ENCODE results near the gene CHST12.

CHST12 gene

DNA sequence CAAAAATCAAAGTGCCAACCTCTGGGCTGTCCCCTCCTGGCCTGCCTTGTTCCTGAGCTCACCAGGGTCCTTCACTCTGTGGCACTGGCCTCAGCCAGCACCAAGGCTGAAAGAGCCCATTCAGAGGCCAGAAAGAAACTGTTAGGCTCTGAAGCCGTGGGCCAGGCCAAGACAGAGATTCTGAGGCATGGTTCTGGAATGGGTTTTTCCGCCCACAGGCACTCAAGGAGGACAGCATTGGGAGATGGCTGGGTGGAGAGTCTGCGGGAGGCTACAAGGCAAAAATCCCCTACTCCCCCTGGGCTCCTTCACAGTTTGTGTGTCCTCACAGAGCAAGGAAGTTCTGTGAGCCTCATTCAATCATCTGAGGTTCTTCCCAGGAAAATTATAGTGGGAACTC is 41.1 kb downstream of the CHST12 start:
- no peak for TF ChIP-seq CTCF (IDR thresholded peaks at IDR 0.05; ENCODE audit: low read length, missing control alignments)
- H3K4me3 ChIP-seq (replicated peaks; ENCODE audit: low read depth, low read length) = no peak overlapping the region
- DNase-seq (ENCODE audit: low read depth) = peak; percentile 55

DNA sequence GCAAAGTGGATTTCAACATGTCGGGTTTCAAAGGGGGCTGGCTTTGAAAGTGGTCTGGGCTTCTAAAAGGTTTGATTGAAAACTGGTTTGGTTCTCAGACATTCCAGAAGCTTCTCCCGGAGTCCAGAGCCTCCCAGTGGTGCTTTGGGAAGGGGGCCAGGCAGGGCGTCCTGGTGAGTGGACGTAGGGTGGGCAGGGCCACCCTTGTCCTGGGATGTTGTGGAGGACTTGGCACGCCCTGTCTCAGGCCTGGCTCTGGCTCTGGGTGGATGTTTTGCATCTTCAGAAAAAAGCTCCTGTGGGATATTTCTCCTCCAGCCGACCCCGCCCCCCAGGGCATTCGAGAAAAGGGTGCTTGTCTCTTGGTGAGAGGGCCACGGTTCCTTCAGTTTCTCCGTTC is 41.6 kb downstream of the CHST12 start:
- DNase-seq (ENCODE audit: low read depth) = no peak
- no peak for TF ChIP-seq CTCF (IDR thresholded peaks at IDR 0.05; ENCODE audit: low read length, missing control alignments)
- no peak overlapping the region for H3K4me3 ChIP-seq (replicated peaks; ENCODE audit: low read depth, low read length)

DNA sequence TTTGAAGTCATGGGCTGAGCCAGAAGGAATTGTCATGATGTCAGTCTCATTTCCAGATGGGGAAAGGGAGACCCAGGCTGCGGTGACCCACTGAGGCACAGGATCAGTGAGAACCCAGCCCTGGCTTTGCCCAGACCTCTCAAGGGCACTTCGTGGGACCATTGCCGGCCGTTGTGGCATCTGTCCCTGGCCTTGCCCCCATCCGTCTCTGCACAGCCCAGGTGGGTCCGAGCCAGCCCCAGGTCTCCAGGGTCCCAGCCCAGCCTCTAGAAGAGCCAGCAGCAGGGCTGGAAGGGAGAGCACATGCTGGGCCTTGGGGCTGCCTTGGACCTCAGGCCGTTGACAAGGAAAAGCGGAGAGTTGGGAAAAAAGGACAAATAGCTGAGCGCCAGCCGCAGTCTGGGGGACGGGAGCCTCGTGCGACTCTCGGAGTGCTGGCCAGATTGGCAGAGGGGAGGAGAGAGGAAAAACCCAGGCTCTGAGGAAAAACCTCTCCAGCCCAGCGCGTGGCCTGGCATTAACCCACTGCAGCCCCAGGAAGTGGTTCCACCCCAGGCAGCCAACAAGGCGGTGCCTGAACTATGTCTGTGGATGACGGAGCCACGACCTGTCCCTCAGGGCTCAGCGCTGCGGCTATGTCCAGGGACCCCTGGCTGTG is 42.6 kb downstream of the CHST12 start:
- no peak overlapping the region for H3K4me3 ChIP-seq (replicated peaks; ENCODE audit: low read depth, low read length)
- no peak for DNase-seq (ENCODE audit: low read depth)
- no peak for TF ChIP-seq CTCF (IDR thresholded peaks at IDR 0.05; ENCODE audit: low read length, missing control alignments)

GRCh38 chr7:2446676-2447075 is 43.3 kb downstream of the CHST12 start:
- H3K4me3 ChIP-seq (replicated peaks; ENCODE audit: low read depth, low read length) = no peak overlapping the region
- DNase-seq (ENCODE audit: low read depth) = no peak
- no peak for TF ChIP-seq CTCF (IDR thresholded peaks at IDR 0.05; ENCODE audit: low read length, missing control alignments)

- TF ChIP-seq CTCF (IDR thresholded peaks at IDR 0.05; ENCODE audit: low read length, missing control alignments) = no peak
- DNase-seq (ENCODE audit: low read depth) = no peak
- H3K4me3 ChIP-seq (replicated peaks; ENCODE audit: low read depth, low read length) = no peak overlapping the region
Observed at GRCh38 chr7:2450198-2451107, 47.0 kb downstream of the CHST12 start.

DNA sequence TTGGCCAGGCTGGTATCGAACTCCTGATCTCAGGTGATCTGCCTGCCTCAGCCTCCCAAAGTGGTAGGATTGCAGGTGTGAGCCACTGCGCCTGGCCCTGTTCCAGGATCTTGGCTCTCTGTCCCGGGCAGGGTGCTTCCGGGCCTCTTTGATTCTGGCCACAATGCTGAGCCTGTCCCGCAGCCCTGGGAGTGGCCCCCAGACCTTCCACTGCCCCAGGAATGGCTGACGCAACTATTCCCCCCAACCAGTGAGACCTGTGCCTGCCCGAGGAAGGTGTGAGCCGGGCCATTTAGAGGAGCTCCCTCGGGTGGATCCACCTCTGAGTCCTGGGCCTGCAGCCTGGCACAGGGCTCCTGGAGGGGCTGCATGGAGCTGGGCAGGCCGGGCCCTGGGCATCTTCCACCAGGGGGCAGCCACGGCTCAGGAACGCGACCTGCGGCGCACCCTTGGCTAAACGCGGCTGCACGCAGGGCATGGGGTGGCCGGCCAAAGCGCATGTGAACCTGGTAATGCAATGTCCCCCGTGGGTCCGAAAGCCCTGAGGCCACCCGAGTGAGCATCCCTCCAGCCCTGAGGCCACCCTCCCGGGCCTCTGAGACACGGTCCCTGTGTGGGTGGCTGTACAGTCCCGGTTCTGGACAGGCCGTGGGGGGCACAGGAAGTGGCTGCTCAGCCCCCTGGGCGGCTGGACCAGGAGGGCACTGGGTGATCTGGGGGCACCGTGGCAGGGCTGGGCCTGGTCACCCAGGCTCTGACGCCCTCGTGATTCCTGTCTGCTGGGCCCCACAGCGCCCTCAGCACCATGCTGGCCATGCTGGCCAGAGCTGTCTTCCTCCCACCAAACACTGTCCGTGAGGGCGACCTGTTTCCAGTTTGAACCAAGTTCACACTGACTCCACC is 48.0 kb downstream of the CHST12 start:
- TF ChIP-seq CTCF (IDR thresholded peaks at IDR 0.05; ENCODE audit: low read length, missing control alignments) = peak; percentile 79
- peak; percentile 72 for DNase-seq (ENCODE audit: low read depth)
- H3K4me3 ChIP-seq (replicated peaks; ENCODE audit: low read depth, low read length) = peak overlapping the region; percentile 17

Measured in fibroblast of pulmonary artery (primary cell).